Stimulated activated CD8-positive, alpha-beta memory T cell treated with anti-CD3 and anti-CD28 coated beads, Interleukin-12 subunit alpha, Interleukin-12 subunit beta, amount 100 ng/mL, for 4 hours (primary cell): Measurements from ENCODE around the gene GLOD4.
"Not testable (repeated sequence)": the region's sequence is repeated elsewhere in the genome, so short reads cannot be mapped to it uniquely, and the experiment has no call there.

ENCODE experiments used
- DNase-seq: peaks from one replicate; pipeline ENCODE4 v3.0.0-alpha.2; 2020; ENCODE audit warnings: low read depth

Gene GLOD4

DNA sequence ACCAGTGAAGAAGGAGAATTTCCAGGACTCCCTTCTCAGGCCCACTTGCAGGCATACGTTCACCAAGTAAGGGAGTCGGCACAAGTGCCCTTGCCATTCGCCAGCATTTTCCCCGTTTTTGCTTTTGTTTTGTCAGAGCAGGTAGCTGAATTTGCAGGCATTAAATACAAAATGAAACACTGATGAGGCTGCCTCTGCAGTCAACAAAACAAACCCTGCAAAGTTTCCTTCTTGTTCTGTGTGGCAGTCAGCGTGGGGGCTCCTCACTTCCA is 7.8 kb downstream of the GLOD4 start:
- DNase-seq = no peak

GRCh38 chr17:773467-774312 is 8.4 kb downstream of the GLOD4 start:
- no peak for DNase-seq

GRCh38 chr17:773016-773415 is 9.1 kb downstream of the GLOD4 start:
- DNase-seq = no peak

DNA sequence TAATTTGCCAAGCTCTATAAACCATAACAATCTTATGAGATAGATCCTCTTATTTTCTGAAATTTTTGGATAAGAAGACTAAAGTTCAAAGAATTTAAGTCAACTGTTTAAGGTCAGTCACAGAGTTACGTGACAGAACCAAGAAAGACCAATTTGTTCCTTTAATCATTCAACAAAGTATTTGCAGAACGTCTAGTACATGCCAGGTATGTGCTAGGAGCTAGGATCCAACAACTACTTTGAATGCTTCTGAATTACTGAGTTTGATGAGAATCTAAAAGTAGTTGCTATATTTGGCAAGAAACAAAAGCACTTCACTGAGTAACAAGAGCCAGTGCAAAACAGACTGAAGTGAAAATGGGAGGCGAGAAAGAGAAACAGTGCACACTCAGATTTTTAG is 15.0 kb downstream of the GLOD4 start:
- no peak for DNase-seq

GRCh38 chr17:760371-760770 is 21.7 kb downstream of the GLOD4 start:
- DNase-seq = no peak

DNA sequence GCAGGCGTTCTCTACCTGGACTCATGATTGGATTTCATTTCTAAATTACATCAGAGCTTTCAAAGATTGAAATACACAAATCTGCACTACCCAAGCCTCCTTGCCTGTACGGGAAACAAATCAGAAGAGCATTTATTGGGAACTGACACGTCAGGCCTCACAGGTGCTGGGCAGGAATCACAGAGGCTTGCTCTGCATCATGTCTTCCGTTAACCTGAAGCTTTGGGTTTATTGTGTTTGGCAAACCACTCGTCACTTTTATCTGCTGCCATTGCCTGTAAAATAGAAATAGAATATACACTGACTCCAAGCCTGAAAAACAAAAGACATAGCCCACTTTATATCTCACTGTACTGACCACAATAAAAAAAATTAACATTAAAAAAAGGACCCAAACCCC is 22.1 kb downstream of the GLOD4 start:
- DNase-seq = no peak

- DNase-seq = not testable (repeated sequence)
Observed at GRCh38 chr17:756010-756567, 26.0 kb downstream of the GLOD4 start.

- DNase-seq = not testable (repeated sequence)
Observed at GRCh38 chr17:755319-755961, 26.6 kb downstream of the GLOD4 start.

- no peak for DNase-seq
Observed at GRCh38 chr17:753418-753817, 28.7 kb downstream of the GLOD4 start.

DNA sequence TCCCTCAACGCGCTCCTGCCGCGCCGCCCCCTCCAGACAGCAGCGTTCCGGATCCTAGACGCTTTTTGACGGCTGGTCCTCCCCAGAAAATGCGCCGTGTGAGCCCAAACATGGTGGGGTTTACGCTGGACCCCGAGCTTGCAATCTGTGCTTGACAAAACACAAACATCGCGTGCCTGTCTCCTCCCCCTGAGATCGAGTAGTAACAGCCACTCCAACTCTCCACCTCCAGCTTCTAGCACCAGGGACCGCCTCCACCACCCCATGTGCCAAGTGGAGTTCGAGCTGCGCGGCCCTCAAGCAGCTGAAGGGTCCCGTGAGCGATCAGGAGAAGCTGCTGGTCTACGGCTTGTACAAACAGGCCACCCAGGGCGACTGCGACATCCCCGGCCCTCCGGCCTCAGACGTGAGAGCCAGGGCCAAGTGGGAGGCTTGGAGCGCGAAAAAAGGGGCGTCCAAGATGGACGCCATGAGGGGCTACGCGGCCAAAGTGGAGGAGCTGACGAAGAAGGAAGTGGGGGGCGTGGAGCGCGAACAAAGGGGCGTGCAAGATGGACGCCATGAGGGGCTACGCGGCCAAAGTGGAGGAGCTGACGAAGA is 29.4 kb downstream of the GLOD4 start:
- no peak for DNase-seq

DNA sequence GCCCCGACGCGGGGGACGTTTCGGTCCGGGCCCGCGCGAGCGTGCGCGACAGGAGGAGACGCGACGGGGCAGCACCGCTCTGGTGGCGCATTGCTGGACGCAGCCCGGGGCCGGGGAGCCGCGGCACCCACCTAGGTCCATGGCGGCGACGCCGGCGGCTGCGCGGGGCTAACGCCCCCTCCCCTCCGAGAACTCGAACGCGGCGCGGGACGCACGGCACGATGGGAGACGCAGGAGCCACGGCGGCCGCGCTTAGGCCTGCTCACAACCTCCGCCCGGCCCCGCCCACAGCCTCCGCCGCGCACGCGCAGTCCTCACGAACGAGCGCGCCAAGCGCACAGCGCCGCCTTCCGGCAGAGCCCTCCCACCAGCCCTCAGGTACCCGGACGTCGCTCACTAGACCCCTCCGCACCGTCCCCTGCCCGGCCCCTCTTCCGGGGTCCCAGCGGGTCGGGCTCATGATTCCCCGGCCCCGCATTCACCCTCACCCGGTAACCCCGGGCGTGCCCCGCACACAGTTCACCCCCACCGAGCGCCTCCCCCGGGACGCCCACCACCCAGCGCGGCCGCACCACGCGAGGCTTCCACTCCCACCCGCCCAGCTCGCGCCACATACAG is 30.0 kb downstream of the GLOD4 start, which contains the start of gene GEMIN4:
GEMIN4 (minus strand) TSS at position 263 of the 618 bp plus-strand sequence; CDS start at position 141, 122 bp downstream.
- peak; percentile 98 for DNase-seq

GRCh38 chr17:751269-752001 is 30.6 kb downstream of the GLOD4 start:
- DNase-seq = peak; percentile 29

GRCh38 chr17:750431-751037 is 31.5 kb downstream of the GLOD4 start:
- DNase-seq = no peak

- not testable (repeated sequence) for DNase-seq
Observed at GRCh38 chr17:749359-749758, 32.7 kb downstream of the GLOD4 start.

- not testable (repeated sequence) for DNase-seq
Observed at GRCh38 chr17:748604-749003, 33.5 kb downstream of the GLOD4 start.

DNA sequence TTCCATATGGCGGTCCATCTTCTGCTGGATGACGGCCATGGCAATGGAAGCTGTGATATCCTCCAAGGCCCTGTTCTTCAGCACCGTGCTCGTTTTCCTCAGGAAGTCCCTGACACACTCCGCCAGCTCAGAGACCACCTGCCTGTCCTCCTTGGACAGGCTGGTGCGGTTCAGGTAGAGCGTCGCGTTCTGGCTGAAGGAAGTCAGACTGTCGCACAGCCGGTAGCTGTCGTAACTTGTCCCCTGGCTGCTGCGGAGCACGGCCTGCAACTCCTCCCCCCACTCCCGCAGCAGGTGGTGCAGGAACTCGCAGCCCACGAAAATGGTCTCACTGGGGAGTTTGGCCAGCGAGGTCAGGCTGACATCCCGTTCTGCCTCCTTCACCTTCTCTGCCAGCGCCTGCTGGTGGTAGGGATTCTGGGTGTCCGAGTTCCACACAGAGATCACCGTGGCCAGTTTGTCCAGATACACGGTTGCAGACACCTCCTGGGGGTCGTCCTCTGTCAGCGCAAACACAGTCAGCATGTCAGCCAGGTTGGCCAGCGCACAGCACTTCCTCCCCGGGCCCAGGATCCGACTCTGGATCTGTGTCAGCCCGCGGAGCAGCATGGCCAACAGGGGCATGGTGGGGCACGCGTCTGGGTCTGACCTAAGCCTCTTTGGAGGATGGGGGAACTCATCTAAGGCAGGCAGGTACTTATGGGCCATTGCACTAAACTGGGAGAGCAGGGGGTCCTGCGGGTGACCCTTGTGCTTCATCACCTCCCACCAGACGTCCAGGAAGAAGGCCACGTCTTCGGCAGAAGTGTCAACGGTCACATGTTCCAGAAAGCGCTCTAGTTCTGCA is 35.1 kb downstream of the GLOD4 start:
- no peak for DNase-seq

GRCh38 chr17:746181-746580 is 35.9 kb downstream of the GLOD4 start:
- no peak for DNase-seq

DNA sequence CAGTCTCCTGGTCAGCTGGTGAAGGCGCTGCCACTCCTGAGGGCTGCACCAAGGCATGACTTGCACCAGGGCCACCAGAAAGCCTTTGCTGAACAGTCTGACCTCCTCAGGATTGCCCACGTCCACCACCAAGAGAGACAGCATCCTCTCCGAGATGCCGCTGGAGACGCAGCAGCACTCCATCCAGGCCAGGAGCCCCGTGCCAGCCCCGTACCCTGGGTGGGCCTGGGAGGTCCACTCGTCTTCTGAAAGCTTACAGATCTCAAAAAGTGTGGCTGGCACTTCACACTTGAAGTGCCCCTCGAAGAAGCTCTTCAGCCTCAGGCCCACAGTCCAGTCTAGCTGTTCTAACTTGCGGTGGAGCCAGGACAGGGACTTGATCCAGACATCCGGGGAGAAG is 36.7 kb downstream of the GLOD4 start:
- DNase-seq = no peak

GRCh38 chr17:744937-745336 is 37.1 kb downstream of the GLOD4 start:
- no peak for DNase-seq

DNA sequence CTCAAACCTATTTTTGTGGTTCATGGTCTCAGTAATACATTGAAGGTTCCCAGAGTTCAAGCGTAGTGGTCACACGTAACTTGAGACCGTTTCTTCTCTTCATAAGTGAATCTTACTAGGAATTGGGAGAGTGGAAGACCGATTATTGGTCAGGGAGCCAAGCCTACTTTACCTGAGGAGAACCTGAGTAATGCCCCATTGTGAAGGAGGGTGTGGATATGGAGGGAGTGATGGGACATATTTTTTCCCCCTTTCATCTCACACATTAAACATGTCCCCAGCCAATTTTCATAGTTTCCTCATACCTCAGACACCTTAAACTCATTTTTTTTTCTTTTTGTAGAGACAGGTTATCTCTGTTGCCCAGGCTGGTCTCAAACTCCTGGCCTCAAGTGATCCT is 38.9 kb downstream of the GLOD4 start:
- DNase-seq = no peak
